ENCODE data around the gene MTX2.
"Not testable (repeated sequence)": the region's sequence is repeated elsewhere in the genome, so short reads cannot be mapped to it uniquely, and the experiment has no call there.

MTX2 gene

DNA sequence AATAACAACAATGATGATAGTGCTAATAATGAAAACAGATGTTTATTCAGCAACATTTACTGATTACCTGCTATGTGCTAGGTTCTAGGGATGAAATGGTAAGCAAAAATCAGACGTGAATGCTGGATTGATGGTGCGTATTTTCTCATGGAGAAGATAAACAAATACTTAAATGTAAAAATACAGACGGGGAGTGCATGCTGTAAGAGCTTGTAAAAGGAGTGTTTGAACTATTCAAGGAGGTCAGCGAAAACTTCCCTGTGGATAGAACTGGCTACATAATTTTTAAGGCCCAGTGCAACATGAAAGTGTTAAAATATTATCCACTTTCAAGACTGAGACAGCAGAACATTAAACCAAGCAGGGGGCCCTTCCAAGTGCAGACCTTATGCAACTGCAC lies 22.1 kb downstream of the MTX2 start:
- DNase-seq, result no peak

DNA sequence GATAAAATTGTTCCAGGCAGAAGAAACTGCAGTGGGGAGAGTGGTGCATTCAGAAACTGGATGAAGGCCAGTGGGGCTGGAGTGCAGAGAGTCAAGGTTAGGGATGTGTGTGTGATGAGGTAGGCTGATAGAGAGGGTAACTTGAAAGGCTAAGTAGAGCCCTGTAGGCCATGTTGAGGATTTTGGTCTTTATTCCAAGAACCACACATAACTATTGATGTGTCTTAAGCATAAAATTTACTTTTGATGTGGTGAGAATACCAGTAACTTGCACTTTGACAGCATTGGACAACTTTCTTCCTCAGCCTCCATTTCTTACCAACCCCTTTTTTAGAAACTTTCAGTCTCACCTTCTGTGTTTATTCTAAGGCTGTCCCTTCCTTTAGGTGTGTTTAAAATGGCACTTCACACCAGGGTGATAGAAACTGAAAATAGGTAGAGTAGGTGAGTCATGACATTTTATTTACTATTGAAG lies 22.6 kb downstream of the MTX2 start:
- no peak for DNase-seq

DNA sequence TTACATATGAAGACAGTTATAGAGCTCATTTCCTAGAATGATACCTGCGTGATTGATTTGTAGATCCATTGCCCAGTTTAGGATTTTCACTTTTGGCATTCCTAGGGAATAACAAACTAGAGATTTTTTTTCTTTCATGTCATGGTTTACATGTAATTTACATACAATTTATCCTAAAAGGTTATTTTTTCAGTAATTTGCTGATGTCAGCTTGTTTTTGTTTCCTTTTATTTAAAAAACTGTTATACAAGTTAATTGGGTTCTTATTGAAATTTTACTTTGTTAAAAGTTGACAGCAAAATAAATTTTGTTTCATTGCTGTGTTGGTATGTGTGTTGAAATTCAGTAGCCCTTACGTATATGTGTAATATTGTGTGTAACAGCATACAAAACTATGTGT lies 23.4 kb downstream of the MTX2 start:
- no peak for DNase-seq

DNA sequence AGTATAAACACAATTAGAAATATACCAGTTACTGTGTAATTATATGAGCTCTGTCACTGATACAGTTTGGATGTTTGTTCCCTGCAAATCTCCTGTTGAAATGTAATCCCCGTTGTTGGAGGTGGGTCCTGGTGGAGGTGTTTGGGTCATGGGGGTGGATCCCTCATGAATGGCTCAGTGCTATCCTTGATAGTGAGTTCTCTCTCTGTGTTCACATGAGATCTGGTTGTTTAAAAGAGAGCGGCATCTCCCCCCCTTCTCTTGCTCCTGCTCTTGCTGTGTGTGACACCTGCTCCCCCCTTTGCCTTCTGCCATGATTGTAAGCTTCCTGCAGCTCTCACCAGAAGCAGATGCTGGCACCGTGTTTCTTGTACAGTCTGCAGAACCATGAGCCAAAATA lies 24.1 kb downstream of the MTX2 start:
- DNase-seq, result no peak

DNA sequence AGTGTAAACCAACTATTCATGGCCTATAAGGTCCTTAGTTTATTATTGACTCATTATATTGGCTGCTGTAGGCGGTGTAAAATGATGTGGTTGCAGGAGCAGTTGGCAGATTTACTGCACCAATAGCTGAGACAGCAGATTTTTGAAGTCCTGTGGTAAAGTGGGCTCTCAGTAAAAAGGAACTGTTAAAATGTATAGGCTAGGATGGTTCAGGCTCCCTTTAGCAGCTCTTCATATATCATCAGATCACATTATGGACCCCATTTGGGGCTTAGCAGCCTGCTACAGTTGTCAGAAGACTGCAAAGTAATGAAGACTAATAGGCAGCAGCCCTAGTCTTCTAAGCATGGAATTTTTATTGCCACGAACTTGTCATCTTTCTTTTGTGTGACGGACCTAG lies 27.8 kb downstream of the MTX2 start:
- no peak for DNase-seq

DNA sequence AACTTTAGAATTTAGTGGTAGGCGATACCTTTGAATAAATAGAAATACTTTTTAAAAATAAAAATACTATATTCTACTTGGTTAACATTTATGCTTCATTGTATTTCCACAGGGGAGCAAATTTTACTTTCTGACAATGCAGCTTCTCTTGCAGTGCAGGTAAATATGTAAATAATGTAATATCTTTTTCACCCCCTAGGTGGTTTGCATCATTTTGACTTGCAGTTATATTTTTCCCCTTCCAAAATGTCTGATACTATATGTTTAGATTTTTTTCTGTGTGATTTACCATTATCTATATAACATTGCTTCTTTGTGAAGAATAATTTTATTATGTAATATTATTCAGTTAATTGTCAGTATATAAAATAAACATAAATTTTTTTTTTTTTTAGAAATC lies 28.5 kb downstream of the MTX2 start:
- no peak for DNase-seq

DNA sequence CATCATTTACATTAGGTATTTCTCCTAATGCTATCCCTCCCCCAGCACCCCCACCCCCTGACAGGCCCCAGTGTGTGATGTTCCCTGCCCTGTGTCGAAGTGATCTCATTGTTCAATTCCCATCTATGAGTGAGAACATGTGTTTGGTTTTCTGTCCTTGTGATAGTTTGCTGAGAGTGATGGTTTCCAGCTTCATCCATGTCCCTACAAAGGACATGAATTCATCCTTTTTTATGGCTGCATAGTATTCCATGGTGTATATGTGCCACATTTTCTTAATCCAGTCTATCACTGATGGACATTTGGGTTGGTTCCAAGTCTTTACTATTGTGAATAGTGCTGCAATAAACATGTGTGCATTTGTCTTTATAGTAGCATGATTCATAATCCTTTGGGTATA lies 36.8 kb downstream of the MTX2 start:
- not testable (repeated sequence) for DNase-seq

DNA sequence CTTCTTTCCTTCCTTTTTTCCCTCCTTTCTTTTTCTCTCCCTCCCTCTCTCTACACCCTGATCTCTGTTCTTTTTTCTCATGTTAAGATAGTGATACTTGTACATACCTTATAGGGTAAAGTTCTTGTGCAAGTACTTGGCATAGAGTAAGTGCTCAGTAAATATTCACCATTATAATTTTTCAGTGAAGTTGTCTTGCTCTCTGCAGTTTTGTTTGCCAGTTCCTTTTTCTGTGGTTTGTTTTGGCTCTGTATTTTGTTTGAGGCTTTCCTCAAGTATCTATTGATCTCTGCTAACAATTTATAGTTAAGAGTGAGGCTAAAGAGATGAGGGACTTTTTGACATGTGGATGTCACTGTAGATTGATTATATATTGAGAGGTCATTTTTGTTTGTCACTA lies 48.0 kb downstream of the MTX2 start:
- no peak for DNase-seq

DNA sequence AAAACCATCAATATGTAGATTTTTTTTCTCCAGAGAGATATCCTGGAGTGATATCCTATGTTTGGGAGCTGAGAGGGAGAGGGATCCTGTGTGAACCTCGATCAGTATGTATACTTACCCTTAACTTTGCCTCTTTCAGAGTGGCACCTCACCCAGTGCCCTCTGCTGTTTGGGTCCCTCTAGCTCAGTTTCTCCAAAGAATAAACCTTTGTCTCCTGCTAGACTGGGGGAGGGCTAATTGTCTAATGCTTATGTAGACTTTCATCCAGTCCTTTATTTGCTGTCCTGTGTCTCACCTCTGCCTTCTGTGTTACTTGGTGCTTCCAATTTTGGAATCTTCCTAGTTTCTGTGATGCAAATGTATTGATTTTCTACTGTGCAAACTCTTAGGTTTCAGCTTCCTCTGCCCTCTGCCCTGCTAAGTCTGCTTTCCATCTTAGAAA lies 48.4 kb downstream of the MTX2 start:
- no peak for DNase-seq

DNA sequence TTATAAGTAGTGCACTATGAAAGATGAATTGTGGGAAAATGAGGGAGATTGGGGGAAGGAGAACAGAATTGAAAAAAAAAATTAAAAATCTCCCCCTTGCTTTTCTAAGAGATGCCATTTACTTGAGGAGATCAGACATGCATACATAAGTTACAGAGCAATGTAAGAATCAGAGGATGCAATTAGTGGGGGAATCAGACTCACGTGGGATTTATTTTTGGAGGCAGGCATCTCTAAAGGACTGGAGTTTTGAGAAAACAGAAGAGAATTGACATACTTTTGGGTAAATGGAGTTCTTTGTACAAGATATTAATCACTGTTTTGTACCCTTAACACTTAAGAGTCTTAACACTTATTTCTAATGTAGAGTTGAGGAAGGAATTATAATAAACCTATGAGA lies 52.7 kb downstream of the MTX2 start:
- no peak for DNase-seq

DNA sequence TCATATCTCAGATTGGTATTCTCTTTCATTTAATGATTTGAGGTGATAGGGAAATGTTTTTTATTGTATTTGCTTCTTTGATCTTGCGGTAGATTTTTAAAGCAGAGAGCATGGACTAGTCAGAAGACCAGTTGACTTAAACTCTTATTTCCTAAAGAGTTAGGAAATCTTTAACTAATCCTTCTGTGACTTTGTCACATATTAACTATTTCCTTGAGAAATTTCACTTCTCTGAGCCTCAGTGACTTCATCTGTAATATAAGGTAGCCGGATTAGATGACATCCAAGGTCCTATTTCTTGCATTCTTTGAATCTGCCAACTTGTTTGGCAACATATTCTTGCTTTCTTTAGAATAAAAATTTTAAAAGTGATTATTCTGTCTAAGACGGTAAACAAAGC lies 55.6 kb downstream of the MTX2 start:
- DNase-seq, result no peak

DNA sequence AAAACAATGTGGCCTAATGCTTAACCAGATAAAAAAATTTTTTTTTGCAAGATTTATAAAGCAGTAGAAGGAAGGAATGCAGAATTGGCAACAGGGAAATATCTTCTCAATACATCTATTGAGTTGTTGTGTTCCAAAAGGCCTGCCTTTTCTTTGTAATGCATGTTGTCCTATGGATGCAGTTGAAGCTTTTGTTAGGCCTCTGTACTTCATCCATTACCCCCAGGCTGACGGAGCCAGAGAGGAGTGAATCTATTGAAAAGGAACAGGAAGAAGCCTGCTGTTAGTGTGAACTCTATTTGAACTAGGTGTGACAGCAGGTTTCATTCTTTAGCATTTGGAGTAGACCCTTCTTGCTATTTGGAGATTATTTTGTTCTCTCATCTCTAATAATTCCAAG lies 56.5 kb downstream of the MTX2 start:
- DNase-seq, result no peak

DNA sequence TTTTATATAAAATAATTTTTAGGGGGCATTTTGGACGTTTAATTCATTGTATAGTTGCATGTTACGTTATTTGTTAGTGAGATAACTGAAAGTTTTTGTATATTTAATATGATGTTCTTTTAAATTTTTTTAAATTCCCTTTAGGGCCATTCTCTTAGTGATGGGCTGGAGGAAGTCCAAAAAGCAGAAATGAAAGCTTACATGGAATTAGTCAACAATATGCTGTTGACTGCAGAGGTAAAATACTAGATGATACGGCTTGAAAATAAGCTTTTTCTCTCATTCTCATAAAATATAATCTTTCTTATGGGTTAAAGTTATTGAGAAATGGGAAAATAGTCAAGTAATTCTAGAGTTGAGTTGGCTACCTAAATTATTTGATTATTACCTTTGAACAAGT lies 58.9 kb downstream of the MTX2 start:
- DNase-seq, result no peak

DNA sequence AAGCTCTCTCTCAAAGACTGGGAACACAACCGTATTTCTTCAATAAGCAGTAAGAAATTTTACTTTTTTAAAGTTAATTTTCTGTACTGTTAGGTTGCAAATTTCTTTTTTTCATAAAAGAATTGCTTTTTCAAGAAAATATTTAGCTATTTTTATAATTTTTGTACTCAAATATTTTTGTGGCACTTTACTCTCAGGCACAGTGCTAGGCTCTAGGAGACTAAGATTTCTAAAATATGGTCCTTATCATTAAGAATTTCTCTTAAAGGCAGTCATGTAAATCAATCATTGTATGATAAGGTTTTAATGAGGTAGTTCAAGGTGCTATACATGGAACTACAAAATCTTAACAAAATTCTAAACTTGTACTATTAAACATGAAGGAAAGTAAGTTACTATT lies 61.4 kb downstream of the MTX2 start:
- no peak for DNase-seq

DNA sequence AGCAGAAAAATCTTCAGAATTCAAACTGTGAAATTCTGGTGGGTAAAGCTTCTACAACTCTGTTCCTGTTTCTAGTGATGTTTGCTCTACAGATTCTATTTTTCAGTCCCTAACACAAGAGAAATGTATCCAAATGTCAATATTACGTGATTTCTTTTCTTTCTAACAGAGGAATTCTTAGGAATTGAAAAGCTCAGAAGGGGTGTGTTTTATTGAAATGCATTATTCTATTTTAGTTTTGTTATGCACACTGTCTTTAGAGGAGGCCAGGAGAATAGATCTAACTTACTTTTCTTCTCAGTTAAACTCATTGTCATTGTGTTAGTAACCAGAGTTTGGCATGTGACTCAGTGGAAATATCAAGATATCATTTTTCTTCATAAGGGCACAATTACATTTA lies 62.4 kb downstream of the MTX2 start:
- no peak for DNase-seq

DNA sequence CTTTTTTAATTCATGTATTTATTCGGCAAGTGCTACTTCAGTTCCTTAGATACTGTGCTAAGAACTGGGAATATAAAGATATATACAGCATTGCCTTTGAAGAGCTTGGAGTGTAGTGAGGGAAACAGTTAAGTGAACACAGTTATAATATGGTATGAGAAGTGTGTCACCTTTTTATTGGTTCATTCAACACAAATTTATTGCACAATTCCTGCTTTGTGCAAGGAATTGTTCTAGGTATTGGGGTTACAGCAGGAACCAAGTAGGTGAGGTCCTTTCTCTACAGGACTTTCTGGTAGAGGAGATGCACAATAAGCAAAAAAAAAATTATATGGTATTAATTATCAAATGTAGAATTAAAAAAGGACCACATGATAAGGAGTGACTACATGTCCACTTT lies 65.5 kb downstream of the MTX2 start:
- no peak for DNase-seq

DNA sequence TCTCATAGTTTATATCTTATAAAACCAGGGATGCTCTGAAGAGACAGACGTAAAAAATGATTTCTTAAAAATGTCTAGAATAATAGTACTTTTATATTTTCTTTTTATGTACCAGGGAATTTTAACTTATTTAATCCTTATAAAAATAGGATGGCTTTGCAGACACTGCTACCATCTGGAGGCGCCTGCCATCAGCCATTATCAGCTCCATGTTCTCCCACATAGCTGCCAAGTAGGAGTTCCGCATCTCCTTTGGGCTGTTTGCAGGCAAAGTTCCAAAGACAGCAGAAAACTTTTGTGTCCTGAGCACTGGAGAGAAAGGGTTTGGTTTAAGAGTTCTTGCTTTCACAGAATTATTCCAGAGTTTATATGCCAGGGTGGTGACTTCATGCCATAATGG lies 69.2 kb downstream of the MTX2 start:
- no peak for DNase-seq

DNA sequence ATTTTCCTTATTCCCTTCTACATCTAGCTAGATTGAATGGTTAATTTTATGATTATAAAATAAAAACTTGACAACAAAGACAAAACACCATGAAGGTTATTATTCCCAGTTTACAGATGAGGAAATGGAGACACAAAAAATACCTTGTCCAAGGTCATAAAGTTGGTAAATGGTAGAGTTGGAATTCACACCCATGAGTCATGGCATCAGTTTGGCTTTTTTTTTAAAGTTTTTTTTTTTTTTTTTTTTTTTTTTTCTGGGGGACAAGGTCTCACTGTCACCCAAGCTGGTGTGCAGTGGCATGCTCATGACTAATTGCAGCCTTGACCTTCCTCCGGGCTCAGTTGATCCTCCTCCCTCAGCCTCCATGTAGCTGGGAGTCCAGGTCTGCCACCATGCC lies 70.0 kb downstream of the MTX2 start:
- no peak for DNase-seq

DNA sequence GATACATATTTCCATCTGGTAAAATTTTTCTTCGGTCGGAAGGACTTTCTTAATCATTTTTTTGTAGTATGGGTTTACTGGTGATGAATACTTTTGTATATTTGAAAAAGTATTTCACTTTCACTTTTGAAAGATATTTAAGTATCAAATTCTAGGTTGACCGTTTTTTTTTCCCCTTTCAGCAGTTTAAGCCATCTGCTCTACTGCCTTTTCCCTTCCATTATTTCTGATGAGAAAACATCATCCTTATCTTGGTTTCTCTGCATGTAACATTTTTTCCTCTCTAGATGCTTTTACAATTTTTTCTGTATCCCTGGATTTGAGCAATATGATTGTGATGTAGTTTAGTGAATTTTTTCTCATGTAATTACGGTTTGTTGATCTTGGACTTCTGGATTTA lies 87.0 kb downstream of the MTX2 start:
- no peak for DNase-seq

DNA sequence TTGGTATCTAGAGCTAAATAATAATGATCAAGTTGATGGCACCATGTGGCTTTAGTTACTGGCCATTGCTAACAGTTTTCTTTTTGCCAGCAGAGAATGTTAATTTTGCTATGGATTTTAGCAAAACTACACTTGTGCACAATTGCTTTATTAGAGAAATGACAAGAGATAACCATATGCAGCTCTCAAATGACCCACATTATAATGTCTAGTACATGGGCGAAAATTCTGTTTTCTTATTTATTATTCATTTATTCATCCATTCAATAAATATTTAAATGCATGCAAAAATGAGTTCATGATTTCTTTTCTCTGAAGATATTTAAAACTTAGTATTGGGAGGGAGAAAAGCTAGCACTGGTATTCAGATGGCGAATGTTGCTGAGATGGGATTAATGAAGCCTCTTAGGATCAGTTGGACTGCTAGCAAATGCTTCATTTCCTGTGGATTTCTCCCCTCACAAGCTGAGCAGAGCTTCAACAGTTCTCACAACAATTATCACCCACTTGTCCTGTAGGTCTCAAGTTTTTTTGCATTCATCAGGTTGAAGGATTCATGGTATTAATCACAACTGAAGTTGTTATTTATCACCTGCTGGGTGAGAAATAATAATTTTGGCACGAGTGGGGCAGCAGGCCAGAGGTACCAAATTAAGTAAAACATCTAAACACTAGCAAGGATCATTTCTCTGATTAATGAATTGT lies 95.2 kb downstream of the MTX2 start:
- no peak for DNase-seq

DNA sequence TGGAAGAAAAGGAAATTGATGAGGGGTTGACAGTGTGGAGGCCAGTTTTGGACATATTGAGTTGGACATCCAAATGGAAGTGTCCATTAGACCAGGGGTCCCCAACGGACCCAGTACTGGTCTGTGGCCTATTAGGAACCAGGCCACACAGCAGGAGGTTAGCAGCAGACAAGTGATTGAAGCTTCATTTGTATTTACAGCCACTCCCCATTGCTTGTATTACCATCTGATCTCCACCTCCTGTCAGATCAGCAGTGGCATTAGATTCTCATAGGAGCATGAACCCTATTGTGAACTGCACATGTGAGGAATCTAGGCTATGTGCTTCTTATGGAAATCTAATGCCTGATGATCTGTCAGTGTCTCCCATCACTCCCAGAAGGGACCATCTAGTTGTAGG lies 99.1 kb downstream of the MTX2 start:
- no peak for DNase-seq

DNA sequence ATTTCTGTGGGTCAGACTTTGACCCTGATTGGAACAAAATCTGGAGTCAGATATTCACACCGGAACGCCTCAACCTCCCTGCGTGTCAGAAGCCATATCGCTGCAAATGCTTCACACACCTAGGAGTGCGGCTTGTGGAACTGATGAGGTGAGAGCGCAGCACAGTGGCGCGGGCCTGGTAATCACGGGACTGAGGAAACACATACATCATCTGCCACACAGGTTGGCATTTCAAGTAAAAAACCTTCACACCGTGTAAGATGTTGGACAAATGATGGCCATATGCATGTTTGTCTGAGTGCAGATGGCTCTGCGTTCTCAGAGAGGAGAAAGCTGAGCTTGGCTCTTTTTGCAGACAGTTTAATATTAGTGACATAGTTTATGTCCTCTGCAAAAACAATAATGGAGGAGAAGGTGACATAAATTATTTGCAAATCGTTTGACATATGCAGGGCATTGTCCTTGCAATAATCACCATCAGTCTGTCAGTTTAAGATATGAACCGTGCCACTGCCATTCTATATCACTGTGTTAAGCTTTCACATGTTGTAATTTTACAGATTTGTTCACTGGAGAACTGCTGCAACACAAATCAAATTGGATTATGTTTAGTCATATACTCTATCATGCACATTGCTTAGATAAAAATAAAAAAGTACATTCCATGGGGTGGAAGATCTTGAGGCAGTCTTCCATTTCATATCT lies 101.4 kb downstream of the MTX2 start:
- DNase-seq, result no peak

DNA sequence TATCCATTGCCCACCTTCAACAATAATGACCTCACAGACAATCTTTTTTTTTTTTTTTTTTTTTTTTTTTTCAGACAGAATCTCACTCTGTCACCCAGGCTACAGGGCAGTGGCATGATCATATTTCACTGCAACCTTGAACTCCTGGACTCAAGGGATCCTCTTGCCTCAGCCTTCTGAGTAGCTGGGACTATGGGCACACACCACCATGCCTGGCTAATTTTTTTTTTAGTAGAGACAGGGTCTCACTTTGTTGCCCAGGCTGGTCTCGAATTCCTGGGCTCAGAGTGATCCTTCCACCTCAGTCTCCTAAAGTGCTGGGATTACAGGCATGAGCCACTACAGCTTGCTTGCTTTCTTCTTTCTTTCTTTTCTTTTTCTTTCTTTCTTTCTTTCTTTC lies 103.9 kb downstream of the MTX2 start:
- not testable (repeated sequence) for DNase-seq

DNA sequence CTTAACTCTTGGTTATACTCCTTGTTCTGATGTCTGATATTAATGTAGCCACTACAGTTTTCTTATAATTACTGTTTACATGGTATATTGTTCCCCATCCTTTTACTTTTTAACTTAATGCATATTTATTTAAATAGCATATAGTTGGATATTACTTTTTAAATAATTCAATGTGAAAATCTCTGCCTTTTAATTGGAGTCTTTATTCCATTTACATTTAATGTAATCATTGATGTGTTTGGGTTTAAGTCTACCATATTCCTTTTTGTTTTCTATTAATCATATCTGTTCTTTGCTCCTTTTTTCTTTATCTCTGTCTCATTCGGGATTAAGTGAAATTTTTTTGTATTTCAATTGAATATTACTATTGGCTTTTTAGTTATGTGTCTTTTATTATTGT lies 109.1 kb downstream of the MTX2 start:
- DNase-seq, result no peak

DNA sequence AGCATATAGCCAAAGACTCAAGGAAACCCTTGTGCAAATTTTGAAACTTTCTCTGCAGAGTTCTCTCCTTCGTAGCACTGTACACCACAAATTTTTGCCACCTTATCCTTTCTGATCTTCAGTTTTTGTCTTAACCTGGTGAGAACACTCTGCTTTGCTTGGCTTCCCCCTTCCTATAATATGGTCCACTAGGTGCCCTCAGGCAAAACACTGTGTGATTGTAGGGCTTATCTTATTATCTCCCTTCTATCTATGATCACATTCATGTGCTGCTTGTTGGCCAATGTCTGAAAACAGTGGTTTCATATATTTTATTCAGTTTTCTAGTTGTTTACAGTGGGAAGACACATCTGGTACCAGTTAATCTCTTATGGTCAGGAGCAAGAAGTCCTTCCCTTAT lies 111.1 kb downstream of the MTX2 start:
- DNase-seq, result no peak
